ENCODE data around the gene MTUS2. TPM values are rescaled to one million over a fixed set of nuclear protein-coding genes. Genes with fewer than 3 reads are reported as not detected.
A peak's percentile ranks its signal among the peaks of the same experiment; 100 is the strongest.

MTUS2 gene
- total RNA-seq, 1 donor from 2014 or later: 6.8 TPM

DNA sequence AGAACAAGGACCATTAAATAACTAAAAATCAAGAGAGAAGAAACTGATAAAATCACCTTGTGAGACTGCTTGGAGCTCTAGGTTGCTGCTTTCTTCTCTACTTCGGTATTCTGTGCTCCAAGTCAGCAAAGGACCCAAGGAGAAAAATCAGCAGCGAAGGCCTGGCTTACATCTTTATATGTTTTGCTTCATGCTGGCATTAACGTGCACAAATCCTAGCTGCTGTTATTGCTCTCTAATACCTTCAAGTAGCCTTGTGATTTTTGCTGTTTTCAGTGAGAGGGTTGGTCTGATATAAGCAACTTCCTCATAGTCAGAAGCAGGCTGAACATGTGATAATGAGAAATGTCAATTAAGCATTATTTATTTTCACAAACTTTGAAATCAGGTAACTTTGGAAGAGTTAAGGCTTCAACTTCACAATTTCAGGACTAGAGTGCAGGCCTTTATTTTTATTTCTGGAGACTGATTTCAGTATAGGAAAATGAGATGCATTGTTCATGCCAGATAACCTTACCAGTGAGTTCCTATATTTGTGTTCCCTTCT, 410.2 kb downstream of the MTUS2 start:
- H3K27ac Mint-ChIP-seq (ENCODE audit: unreplicated experiment): no peak overlapping the region
- H3K4me3 Mint-ChIP-seq (ENCODE audit: unreplicated experiment): no peak overlapping the region
- no peaks in the 10 kb centered on the region for H3K27me3 Mint-ChIP-seq (ENCODE audit: unreplicated experiment)
- no peaks in the 10 kb centered on the region for H3K36me3 Mint-ChIP-seq (ENCODE audit: unreplicated experiment)
- H3K4me1 Mint-ChIP-seq (ENCODE audit: low read depth, unreplicated experiment): no peaks in the 10 kb centered on the region
- no peak for DNase-seq
- no peak for TF ChIP-seq CTCF (IDR thresholded peaks at IDR 0.05; ENCODE audit: partially characterized antibody, unreplicated experiment)
- no peaks in the 10 kb centered on the region for H3K9me3 Mint-ChIP-seq (ENCODE audit: unreplicated experiment)

DNA sequence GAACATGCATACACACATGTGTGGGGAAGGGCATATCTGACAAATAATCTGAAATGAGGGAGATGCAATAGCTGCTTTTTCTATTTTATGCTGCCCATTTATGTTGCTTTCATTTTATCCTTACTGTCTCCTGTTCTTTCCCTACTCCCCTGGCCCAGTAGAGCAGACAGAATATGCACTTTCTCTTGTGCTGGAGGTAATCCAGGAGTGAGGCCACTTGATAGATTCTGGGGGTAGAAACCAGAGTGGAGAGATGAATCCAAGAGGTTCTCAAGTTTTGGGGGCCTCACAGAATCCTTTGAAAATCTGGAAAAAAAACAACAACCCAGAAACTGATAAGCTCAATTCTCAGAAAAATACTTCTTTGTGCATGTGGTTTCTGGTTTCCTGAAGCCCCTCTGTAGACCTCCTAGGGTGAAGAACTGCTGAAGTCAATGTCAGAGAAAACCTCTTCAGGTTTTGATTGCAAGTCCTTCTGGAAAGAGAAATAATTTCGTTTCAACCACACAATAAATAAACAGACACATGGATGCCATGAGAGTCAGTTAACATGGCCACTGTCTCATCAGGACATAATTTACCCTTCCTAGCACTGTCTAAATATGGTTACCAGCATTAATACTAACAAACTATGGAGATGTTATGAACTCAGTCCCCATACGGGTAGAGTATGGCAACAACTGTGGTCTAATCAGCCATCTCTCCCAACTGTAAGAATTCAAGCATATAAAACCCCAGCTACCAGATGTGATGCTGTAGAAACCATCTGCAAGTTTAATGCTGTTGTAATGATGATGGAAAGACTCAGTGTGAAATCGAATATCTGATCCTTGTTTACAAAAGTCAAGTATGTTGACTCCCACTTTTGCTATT, 419.8 kb downstream of the MTUS2 start:
- Mint-ChIP-seq H3K4me3 (ENCODE audit: unreplicated experiment) (no peak overlapping the region), H3K27ac (ENCODE audit: unreplicated experiment) (no peak overlapping the region), H3K36me3 (ENCODE audit: unreplicated experiment) (no peaks in the 10 kb centered on the region), H3K4me1 (ENCODE audit: low read depth, unreplicated experiment) (peaks cover 2% of the 10 kb centered on the region), H3K9me3 (ENCODE audit: unreplicated experiment) (no peaks in the 10 kb centered on the region), H3K27me3 (ENCODE audit: unreplicated experiment) (no peaks in the 10 kb centered on the region)
- no peak for TF ChIP-seq CTCF (IDR thresholded peaks at IDR 0.05; ENCODE audit: partially characterized antibody, unreplicated experiment)
- no peak for DNase-seq

DNA sequence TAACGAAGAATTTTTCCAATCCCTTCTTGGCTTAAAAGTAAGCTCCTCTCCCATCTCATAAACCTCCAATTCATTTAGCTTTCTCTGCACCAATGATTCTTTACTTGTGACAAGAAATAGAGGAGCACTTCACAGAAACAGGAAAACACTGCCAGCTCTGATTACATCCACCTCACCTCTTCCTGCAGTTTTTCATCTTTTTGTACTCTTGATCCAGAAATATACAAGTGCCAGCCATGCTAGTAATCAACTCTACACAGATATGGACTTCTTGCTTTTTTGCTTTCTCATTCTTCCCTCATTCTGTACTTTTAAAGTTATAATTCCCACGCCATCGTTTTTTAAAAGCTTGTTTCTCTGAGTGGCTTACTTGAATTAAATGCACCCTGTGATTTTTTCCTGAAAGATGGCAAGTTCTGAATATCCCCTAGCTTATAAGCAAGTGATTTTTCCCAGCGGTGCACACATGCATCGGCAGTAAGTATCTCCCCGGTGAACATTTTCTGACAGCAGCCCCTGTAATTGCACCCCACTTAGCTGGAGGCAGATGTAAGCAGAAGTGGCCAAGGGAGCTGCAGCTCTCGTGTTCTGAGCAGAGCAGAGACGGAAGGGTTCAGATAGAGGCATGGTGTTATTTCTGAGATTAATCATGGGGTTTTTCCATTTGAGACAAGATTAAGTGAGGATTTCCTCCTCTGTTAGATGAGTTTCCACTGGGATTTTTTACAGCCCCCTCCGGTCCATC, 434.7 kb downstream of the MTUS2 start:
- peak overlapping the region; percentile 13 for H3K27ac Mint-ChIP-seq (ENCODE audit: unreplicated experiment)
- no peaks in the 10 kb centered on the region for H3K9me3 Mint-ChIP-seq (ENCODE audit: unreplicated experiment)
- H3K4me1 Mint-ChIP-seq (ENCODE audit: low read depth, unreplicated experiment): peaks cover 10% of the 10 kb centered on the region
- peaks cover 2% of the 10 kb centered on the region for H3K27me3 Mint-ChIP-seq (ENCODE audit: unreplicated experiment)
- H3K36me3 Mint-ChIP-seq (ENCODE audit: unreplicated experiment): no peaks in the 10 kb centered on the region
- peak overlapping the region; percentile 12 for H3K4me3 Mint-ChIP-seq (ENCODE audit: unreplicated experiment)
- no peak for TF ChIP-seq CTCF (IDR thresholded peaks at IDR 0.05; ENCODE audit: partially characterized antibody, unreplicated experiment)
- no peak for DNase-seq

DNA sequence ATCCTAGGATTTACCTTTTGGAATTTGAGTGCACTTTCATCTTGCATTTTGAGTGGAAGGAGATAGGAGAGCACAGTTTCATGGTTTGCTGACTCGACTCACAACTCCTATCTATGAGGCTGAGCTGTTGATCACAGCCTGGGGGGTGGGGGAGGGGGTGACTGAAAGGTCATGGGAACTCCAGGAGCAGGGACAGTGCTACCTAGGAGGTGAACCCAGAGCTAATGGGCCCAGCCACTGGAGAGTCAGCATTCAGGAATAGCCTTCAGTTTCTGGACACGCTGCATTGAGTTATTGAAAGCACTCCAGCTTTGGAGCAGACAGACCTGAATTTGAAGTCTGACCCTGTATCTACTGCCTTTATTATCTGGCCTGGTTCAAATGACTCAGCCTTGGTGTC, 435.4 kb downstream of the MTUS2 start:
- peaks cover 10% of the 10 kb centered on the region for H3K4me1 Mint-ChIP-seq (ENCODE audit: low read depth, unreplicated experiment)
- no peak for DNase-seq
- H3K36me3 Mint-ChIP-seq (ENCODE audit: unreplicated experiment): no peaks in the 10 kb centered on the region
- TF ChIP-seq CTCF (IDR thresholded peaks at IDR 0.05; ENCODE audit: partially characterized antibody, unreplicated experiment): no peak
- no peaks in the 10 kb centered on the region for H3K9me3 Mint-ChIP-seq (ENCODE audit: unreplicated experiment)
- H3K27ac Mint-ChIP-seq (ENCODE audit: unreplicated experiment): no peak overlapping the region
- H3K27me3 Mint-ChIP-seq (ENCODE audit: unreplicated experiment): peaks cover 2% of the 10 kb centered on the region
- no peak overlapping the region for H3K4me3 Mint-ChIP-seq (ENCODE audit: unreplicated experiment)

Data from glutamatergic neuron (in vitro differentiated cells).